Heart left ventricle (tissue), 13 donors: ENCODE results near the gene MREG.

Experiments
- CTCF ChIP-seq, 12 donors: fragments of 200-600 bp; sonication (generic) in 4 of 12; IDR thresholded peaks; one replicate each; pipeline versions ENCODE4 v1.5.0 to v1.8.0; 2018 to 2022; ENCODE audit warnings: antibody characterized with exemption in 12 of 12, mild to moderate bottlenecking in 5 of 12
- POLR2A ChIP-seq, 2 donors: fragments of 450-650 bp; IDR thresholded peaks; one replicate each; pipeline ENCODE4 v1.6.1; 2017; ENCODE audit warnings: antibody characterized with exemption in 2 of 2, mild to moderate bottlenecking in 2 of 2, moderate library complexity in 2 of 2
- donor health status: ischemic (EF 13 %, LVEDD 7.1; RV severe dilation, severe dysfunction).
- donor health status: DM: no; HTN: yes; CAD: no.
- donor health status: DM: no; HTN: no; CAD: no.
- donor health status: ischemic (EF 25% LVEDD 6.9; RV normal size, moderate dysfunction).
- donor health status: ischemic (EF 25% LVEDD 5.7; RV mildly dilated, moderate dysfunction).
- donor health status: ischemic (EF 35%, LVEDD 5.7; RV mildly dilated, moderate dysfunction).
- donor health status: nonischemic (EF 11% LVEDD 7.7; RV severe dilation, severe dysfunction).
- donor health status: DM: yes; HTN: yes; CAD: no.
- donor health status: PGD.
- donor health status: ischemic (EF 29% LVEDD 5.4; RV normal size, mild dysfunction).
- donor health status: nonischemic (EF 23%, LVEDD 6.1; RV moderate dilation, normal function).

- TF ChIP-seq CTCF (IDR thresholded peaks at IDR 0.05) (peak in 1 of 12 donors; percentile 13), POLR2A (IDR thresholded peaks at IDR 0.05) (no peak)
These were observed 46.0 kb upstream of the MREG start for GRCh38 chr2:216059233-216059834.
